Keratinocyte (primary cell): Measurements from ENCODE around the gene FASN. TPM values are rescaled to one million over a fixed set of nuclear protein-coding genes. Genes with fewer than 3 reads are reported as not detected.

Experiments used
- DNase-seq: peaks from one replicate; pipeline ENCODE4 v3.0.0-alpha.2; 2011; ENCODE audit warnings: low read depth, missing footprints, low spot score
- FAIRE-seq: peaks from 2 replicates; lab custom pipeline; 2011; peaks lifted over from hg19 to GRCh38; lab: Jason Lieb, UNC
- H2AFZ ChIP-seq: 2 replicates; pipeline ENCODE4 v1.6.0; 2012; ENCODE audit warnings: low read length, control low read depth, inconsistent platforms; ENCODE audit not compliant: control insufficient read depth
- H3K27ac ChIP-seq: 2 replicates; pipeline ENCODE4 v1.5.1; 2011; ENCODE audit warnings: low read length; ENCODE audit not compliant: control insufficient read depth, insufficient read depth
- H3K27me3 ChIP-seq: 3 replicates; pipeline ENCODE4 v1.6.0; 2011; ENCODE audit warnings: low read length; ENCODE audit not compliant: control insufficient read depth, insufficient read depth; ENCODE audit errors: extremely low read depth
- H3K36me3 ChIP-seq, 2 experiments: 2 replicates in 1 of 2; 3 replicates in 1 of 2; pipeline ENCODE4 v1.5.1; 2011; ENCODE audit warnings: low read length in 2 of 2, mild to moderate bottlenecking in 1 of 2; ENCODE audit not compliant: control insufficient read depth in 2 of 2, insufficient read depth in 2 of 2; ENCODE audit errors: extremely low read depth in 1 of 2
- H3K4me1 ChIP-seq: 3 replicates; pipeline ENCODE4 v1.5.1; 2011; ENCODE audit warnings: low read length; ENCODE audit not compliant: control insufficient read depth, insufficient read depth; ENCODE audit errors: extremely low read depth
- H3K4me2 ChIP-seq: 3 replicates; pipeline ENCODE4 v1.6.0; 2011; ENCODE audit warnings: low read depth, low read length; ENCODE audit not compliant: control insufficient read depth, insufficient read depth; ENCODE audit errors: extremely low read depth
- H3K4me3 ChIP-seq, 3 experiments: fragments of 200-600 bp in 1 of 3; sonication (generic) in 1 of 3; 2 replicates in 2 of 3; 3 replicates in 1 of 3; pipeline ENCODE4 v1.5.1; 2011 to 2016; ENCODE audit warnings: low read length in 3 of 3, mild to moderate bottlenecking in 3 of 3, control low read depth in 2 of 3, inconsistent platforms in 1 of 3, low read depth in 1 of 3, mixed read lengths in 1 of 3, mixed run types in 1 of 3, moderate library complexity in 1 of 3; ENCODE audit not compliant: control insufficient read depth in 2 of 3, insufficient read depth in 2 of 3; ENCODE audit errors: extremely low read depth in 1 of 3
- H3K79me2 ChIP-seq: 2 replicates; pipeline ENCODE4 v1.6.0; 2012; ENCODE audit warnings: low read length; ENCODE audit not compliant: control insufficient read depth, insufficient read depth
- H3K9ac ChIP-seq: 3 replicates; pipeline ENCODE4 v1.6.0; 2011; ENCODE audit warnings: low read length; ENCODE audit not compliant: control insufficient read depth, insufficient read depth; ENCODE audit errors: extremely low read depth
- H3K9me1 ChIP-seq: 3 replicates; pipeline ENCODE4 v1.6.0; 2011; ENCODE audit warnings: low read length; ENCODE audit not compliant: control insufficient read depth, insufficient read depth; ENCODE audit errors: extremely low read depth
- H3K9me3 ChIP-seq: 2 replicates; pipeline ENCODE4 v1.5.1; 2012; ENCODE audit warnings: low read depth, low read length; ENCODE audit not compliant: control insufficient read depth
- H4K20me1 ChIP-seq: 3 replicates; pipeline ENCODE4 v1.6.0; 2011; ENCODE audit warnings: low read length; ENCODE audit not compliant: control insufficient read depth, insufficient read depth; ENCODE audit errors: extremely low read depth
- EZH2 ChIP-seq: IDR thresholded peaks from one replicate; pipeline ENCODE4 v1.6.1; 2012; ENCODE audit warnings: inconsistent platforms, mild to moderate bottlenecking, low read length, moderate library complexity
- dilution Hi-C: fragments of 300-500 bp; cut with MboI; formaldehyde crosslinking; loops from one replicate; pipeline ENCODE4 v1.7.0; 2020; ENCODE audit warnings: low sequenced_read_pairs; ENCODE audit not compliant: extremely low pct_ligation_motif_present
- polyA plus RNA-seq, 5 experiments: library from polyadenylated mRNA; depleted of rRNA in 3 of 5; stranded (reverse) in 3 of 5; stranded (forward) in 1 of 5; unstranded in 1 of 5; fragments of >200 nt; gene quantifications; 1 replicate in 1 of 5; 2 replicates in 3 of 5; 3 replicates in 1 of 5; pipeline versions ENCODE4 v1.2.1 to v1.2.3, GENCODE V29; 2011 to 2012; ENCODE audit warnings: missing spikeins in 2 of 5, low read depth in 1 of 5, low replicate concordance in 1 of 5
- TF ChIP-seq, protein P1 (sequence below), 3 experiments: IDR thresholded peaks in 1 of 3; conservative IDR thresholded peaks in 1 of 3; optimal IDR thresholded peaks in 1 of 3; 2 replicates in 2 of 3; 3 replicates in 1 of 3; pipeline versions ENCODE3 to v1.5.1; 2011; ENCODE audit warnings: low read length in 3 of 3, mild to moderate bottlenecking in 3 of 3, moderate library complexity in 2 of 3, control low read depth in 1 of 3, inconsistent platforms in 1 of 3; ENCODE audit not compliant: insufficient read depth in 2 of 3; ENCODE audit errors: extremely low read depth in 1 of 3

Gene FASN
- polyA plus RNA-seq, 1 donor (not counting 4 experiments of a cell fraction or from before 2014, with no cell fraction given): 44.7 TPM

DNA sequence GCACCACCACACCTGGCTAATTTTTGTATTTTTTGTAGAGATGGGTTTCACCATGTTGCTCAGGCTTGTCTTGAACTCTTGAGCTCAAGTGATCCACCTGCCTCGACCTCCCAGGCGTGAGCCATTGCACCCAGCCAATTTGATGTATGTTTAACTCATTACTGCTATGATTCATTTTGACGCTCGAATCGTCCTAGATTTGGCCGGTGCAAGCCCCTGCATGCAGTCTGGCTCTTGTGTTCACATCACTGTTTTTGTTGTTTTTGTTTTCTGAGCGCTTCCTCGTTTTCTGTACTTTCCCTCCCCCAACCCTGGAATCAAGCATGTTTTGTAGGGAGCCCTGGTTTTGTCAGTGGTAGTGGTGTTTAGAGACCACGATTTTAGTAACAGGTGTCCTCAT lies 24.6 kb downstream of the FASN start:
- Histone ChIP-seq H3K79me2 (no peaks in the 10 kb centered on the region), H3K4me1 (no peaks in the 10 kb centered on the region), H3K9me3 (no peaks in the 10 kb centered on the region), H4K20me1 (no peaks in the 10 kb centered on the region), H3K36me3 (peaks cover 6 to 7% of the 10 kb centered on the region in 2 experiments), H3K4me2 (no peak overlapping the region), H2AFZ (no peak overlapping the region), H3K27ac (no peak overlapping the region), H3K27me3 (no peaks in the 10 kb centered on the region), H3K9me1 (no peaks in the 10 kb centered on the region), H3K9ac (no peak overlapping the region), H3K4me3 (no peak overlapping the region)
- dilution Hi-C loops: no loop called here
- no peak for FAIRE-seq
- DNase-seq: no peak
- TF ChIP-seq, protein P1, sequence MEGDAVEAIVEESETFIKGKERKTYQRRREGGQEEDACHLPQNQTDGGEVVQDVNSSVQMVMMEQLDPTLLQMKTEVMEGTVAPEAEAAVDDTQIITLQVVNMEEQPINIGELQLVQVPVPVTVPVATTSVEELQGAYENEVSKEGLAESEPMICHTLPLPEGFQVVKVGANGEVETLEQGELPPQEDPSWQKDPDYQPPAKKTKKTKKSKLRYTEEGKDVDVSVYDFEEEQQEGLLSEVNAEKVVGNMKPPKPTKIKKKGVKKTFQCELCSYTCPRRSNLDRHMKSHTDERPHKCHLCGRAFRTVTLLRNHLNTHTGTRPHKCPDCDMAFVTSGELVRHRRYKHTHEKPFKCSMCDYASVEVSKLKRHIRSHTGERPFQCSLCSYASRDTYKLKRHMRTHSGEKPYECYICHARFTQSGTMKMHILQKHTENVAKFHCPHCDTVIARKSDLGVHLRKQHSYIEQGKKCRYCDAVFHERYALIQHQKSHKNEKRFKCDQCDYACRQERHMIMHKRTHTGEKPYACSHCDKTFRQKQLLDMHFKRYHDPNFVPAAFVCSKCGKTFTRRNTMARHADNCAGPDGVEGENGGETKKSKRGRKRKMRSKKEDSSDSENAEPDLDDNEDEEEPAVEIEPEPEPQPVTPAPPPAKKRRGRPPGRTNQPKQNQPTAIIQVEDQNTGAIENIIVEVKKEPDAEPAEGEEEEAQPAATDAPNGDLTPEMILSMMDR (optimal IDR thresholded peaks at IDR 0.05 in 1 of 3, IDR thresholded peaks at IDR 0.05 in 1 of 3, conservative IDR thresholded peaks at IDR 0.05 in 1 of 3; ENCODE audit: extremely low read depth in 1 of 3, insufficient read depth in 2 of 3, low read length in 3 of 3): no peak
- TF ChIP-seq EZH2: no peak

DNA sequence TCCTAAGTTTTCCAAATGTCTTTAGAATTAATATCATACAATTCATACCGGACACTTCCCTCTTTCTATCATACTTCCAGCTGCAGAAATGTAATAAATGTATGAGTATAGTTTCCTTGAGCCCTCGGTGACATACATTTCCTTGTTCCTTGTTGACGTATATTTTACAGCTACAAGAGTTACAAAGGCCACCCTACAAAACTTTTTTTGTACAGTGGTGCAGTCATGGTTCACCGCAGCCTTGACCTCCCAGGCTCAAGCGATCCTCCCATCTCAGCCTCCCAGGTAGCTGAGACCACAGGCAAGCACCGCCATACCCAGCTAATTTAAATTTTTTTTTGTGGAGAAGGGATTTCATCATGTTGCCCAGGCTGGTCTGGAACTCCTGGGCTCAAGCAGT lies 25.2 kb downstream of the FASN start:
- no peak for DNase-seq
- peaks cover 1 to 4% of the 10 kb centered on the region in 2 experiments for H3K36me3 ChIP-seq
- no peak overlapping the region for H3K4me2 ChIP-seq
- H3K79me2 ChIP-seq: no peaks in the 10 kb centered on the region
- dilution Hi-C loops: no loop called here
- no peak overlapping the region for H3K9ac ChIP-seq
- H3K27me3 ChIP-seq: no peaks in the 10 kb centered on the region
- no peaks in the 10 kb centered on the region for H3K9me1 ChIP-seq
- H2AFZ ChIP-seq: no peak overlapping the region
- no peak for TF ChIP-seq EZH2
- TF ChIP-seq, protein P1 (optimal IDR thresholded peaks at IDR 0.05 in 1 of 3, IDR thresholded peaks at IDR 0.05 in 1 of 3, conservative IDR thresholded peaks at IDR 0.05 in 1 of 3; ENCODE audit: extremely low read depth in 1 of 3, insufficient read depth in 2 of 3, low read length in 3 of 3): no peak
- FAIRE-seq: no peak
- H3K9me3 ChIP-seq: no peaks in the 10 kb centered on the region
- no peak overlapping the region for H3K27ac ChIP-seq
- no peaks in the 10 kb centered on the region for H4K20me1 ChIP-seq
- H3K4me1 ChIP-seq: no peaks in the 10 kb centered on the region
- no peak overlapping the region for H3K4me3 ChIP-seq
